HG03575 (cell line): ENCODE data around the gene GRM5.
"Not testable (repeated sequence)": the region's sequence is repeated elsewhere in the genome, so short reads cannot be mapped to it uniquely, and the experiment has no call there.

ENCODE experiments used
- ATAC-seq: cut with Tn5 transposase; IDR thresholded peaks from one replicate; pipeline ENCODE4 v1.9.1; 2021; ENCODE audit not compliant: unreplicated experiment, insufficient number of reproducible peaks, low FRiP score; ENCODE audit errors: extremely low read depth

The GRM5 gene

DNA sequence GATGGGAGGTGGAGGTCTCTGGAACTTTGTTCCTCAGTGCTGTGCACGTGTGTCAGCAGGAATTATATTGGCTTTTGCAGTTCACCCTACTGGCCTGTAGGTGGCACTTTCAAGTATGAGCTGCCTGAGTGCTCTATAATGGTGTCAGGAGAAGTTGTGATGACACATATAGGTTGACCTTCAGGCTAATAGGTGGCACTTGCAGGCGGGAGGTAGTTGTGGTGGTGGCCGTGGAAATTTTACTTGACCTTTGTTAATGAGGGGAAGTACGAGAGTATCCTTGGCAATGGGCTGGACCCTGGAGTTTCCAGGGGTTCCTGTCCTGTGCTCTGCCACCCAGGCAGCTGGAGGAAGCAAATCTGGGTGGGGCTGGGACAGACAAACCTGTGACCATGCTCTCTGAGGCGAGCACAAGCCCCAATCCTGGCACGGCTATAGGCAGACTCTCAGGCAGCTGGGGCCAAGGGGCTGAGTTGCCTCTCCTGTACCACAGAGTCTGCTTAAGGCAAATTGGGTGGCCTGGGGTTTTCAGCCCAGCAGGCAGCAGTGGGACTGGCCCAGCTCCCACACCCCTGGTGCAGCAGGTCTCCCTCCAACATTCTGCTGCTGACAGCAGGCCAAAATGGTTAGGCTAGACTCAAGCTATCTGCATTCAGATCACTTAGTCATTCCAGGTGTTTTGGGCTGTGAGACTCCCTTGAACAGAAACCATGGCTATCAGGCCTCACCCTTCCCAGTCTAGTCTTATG lies 580.7 kb downstream of the GRM5 start:
- ATAC-seq = peak; percentile 70

DNA sequence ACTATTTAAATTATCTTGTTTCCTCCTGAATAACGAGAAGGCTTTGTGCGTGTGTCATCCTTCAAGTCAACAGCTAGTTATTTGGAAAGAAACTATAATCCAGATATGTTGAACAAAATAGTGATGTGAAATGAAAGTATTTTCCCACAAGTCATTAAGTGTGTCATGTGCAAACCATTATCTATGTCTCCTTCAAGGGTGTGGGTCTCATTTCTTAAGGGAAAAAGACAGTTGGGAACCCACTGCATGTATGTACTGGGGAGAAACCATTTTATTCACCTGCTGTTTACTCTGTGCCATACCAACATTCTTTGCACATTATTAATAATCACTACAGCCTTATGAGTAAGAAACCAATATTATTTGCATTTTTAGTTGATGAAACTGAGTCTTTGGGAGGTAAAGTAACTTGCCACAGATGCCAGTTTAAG lies 582.9 kb downstream of the GRM5 start:
- ATAC-seq = no peak

DNA sequence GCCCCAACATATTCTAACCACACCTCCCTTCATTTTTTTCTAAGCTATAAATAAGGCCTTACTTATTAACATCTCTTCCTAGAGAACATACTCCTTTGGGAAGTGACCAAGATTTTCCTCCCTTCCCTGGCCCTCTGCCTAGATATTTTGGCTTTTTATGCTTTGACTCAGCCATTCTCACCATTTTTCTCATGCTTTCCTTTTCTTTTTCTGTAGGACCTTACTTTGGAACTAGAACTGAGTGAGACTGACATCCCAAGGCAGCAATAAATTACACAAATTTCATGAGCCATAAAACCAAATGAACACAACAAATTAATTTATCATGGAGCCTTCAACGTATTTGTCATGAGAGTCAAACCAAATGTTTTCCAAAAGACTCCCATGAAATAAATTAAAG lies 585.6 kb downstream of the GRM5 start:
- ATAC-seq = no peak

DNA sequence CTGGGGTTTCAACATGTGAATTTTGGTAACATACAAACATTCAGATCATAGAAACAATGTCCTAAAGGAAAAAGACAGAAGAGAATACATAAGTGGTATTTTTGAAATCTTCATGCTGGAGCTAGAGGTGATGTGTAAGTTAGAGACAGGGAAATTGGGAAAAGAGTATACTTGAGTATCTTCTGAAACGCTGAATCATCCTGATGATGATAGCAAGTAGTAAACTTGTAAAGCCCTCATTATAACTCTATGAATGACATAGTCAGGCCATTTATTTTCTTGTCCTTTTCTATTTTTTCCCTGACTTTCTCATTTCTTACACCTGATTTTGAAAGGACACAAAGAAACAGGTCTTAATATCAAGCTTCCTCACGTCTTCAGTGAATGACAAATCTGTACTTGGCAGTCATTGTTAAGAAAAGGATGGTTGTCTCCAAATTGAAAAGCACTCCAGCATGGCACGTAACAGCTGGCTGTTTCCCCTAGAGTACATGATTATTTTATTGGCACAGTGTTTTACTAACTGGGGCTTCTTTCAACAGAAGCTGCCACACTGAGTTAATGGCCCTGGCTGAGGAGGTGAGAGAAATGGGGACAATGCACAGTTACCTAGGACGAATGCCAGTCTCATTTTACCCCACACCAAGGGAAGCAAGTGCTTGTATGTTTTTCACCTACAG lies 587.5 kb downstream of the GRM5 start:
- ATAC-seq = no peak

DNA sequence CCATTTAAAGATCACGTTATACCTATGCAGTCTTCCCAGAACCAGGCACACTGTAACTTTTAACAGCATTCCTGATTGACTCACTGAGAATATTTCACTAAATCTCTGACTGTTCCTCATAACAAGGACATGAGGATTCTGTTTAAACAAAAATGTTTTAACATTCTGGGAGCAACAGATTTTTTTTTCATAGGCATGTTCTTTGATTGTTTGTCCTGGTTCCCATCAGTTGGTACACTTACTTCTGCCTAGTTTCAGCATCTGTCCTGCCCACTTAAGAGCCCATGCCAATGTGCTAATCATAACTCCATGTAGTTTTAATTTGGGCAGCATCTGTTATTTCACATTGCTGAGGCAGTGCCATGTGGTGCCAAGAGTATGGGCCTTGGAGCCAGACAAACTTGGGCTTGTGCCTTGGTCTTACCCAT lies 589.8 kb downstream of the GRM5 start:
- no peak for ATAC-seq

DNA sequence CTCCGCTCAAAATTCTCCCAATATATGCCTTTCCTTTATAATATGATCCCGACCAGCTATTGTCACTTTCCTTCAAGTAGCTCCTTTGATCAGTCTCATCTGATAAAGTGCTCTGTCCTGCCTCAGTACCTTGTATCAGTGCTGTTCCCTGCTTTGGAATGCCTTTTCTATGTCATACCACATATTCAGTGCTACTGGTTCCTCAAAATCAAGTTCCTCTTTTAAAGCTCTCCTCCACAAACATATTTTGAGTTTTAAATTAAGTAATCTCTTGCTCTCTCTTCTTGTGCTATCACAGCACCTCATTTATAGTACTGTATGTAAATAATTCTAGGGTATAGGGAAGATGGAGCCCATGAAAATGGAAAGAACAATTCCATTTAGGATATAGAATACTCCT lies 591.1 kb downstream of the GRM5 start:
- no peak for ATAC-seq

DNA sequence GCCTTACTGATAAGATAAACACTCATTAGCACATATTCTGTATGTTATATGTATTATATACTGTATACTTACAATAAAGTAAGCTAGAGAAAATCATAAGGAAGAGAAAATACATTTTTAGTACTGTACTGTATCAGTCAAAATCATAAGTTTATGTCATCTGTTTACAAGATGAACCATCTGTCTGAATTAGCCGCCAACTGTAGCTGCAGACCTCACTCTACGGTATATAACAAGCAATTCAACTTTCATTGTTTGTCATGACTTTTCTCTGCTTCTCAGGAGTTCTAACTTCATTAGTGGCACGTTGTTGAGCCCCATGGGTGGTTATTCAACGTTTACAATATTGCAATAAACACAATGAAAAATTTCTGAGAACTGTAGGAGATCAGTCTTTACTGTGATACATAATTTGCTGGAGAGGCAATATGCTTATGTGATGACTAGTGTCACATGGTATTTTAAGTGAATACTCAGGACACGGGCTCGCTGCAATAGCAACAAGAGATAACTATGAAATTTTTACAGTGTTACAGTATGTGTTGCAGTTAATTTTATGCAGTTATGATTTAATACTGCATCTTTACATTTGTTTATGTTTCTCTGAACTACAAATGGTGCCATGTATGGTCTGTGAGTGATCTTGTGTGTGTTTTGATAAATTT lies 596.1 kb downstream of the GRM5 start:
- ATAC-seq = no peak

DNA sequence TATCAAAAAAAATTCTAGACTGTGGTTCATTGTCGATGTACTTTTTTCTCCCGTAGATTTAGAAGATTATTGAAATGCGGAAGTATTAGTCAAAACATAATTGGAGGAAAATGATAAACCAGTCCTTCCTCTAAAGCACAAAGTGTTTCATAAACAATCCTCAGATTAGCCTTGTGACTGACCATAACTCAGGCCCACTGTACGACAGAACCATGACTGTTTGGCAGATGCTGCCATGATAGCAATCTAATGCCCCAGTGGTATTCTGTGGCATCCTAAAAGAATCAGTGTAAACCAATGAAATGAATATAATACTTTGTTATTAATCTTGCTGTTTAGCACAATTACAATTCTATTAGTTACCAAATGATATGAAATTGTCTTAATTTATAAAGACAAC lies 601.3 kb downstream of the GRM5 start:
- no peak for ATAC-seq

DNA sequence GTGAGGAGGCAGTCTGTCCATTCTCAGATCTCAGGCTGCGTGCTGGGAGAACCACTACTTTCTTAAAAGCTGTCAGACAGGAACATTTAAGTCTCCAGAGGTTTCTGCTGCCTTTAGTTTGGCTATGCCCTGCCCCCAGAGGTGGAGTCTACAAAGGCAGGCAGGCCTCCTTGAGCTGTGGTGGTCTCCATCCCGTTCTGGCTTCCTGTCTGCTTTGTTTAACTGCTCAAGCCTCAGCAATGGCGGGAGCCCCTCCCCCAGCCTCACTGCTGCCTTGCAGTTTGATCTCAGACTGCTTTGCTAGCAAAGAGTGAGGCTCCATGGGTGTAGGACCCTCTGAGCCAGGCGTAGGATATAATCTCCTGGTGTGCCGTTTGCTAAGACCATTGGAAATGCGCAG lies 602.5 kb downstream of the GRM5 start:
- ATAC-seq = not testable (repeated sequence)

DNA sequence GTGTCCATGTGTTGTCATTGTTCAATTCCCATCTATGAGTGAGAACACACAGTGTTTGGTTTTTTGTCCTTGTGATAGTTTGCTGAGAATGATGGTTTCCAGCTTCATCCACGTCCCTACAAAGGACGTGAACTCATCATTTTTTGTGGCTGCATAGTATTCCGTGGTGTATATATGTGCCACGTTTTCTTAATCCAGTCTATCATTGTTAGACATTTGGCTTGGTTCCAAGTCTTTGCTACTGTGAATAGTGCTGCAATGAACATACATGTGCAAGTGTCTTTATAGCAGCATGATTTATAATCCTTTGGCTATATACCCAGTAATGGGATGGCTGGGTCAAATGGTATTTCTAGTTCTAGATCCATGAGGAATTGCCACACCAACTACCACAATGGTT lies 607.7 kb downstream of the GRM5 start:
- not testable (repeated sequence) for ATAC-seq

DNA sequence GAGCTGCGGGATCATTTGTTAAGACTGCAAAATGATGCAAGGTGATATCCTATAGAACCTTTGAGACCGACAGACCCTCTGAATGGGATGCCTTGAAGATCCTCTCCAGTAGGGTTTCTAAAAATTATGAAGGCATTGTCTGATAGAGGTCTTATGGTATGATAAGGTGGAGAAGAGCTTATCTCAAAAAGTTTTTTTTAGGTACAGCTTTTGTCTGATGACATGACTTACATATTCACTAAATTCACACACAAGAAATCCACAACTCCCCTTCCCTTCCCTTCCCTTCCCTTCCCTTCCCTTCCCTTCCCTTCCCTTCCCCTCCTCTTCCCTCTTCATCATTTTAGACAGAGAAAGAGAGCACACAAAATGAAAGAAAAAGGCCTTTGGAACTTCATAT lies 609.8 kb downstream of the GRM5 start:
- no peak for ATAC-seq

DNA sequence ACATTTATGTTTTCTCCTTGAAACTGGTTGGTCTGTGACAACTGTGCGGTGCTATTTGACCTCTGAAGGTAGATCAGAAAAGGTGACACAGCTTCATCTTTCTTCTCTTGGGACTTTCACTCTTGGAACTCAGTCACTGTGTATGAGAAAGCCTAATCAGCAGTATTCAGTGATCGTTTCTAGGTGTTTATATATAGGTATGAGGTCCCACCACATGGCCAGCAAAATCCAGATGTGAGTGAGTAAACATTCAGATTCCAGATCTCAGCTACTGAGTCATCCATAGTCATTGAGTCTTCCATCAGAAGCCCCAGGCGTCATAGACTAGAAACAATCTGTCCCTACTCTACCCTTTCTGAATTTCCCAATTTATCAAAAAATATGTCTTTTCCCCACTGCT lies 610.9 kb downstream of the GRM5 start:
- no peak for ATAC-seq
